WTC11 (cell line): Measurements from ENCODE around the gene JMY. TPM values are rescaled to one million over a fixed set of nuclear protein-coding genes. Genes with fewer than 3 reads are reported as not detected.

Source experiments
- ATAC-seq: fragments of 200-7000 bp; cut with Tn5 transposase; 2 replicates; pipeline ENCODE4 v1.10.0; 2021; ENCODE audit warnings: mild to moderate bottlenecking, moderate library complexity
- CTCF ChIA-PET: fragments of 300-600 bp; sonication (Branson Sonifier 250); formaldehyde crosslinking; loops from one replicate; lab custom pipeline; 2021; ENCODE audit warnings: antibody characterized with exemption; lab: Charles Lee
- POLR2A ChIA-PET: fragments of 350-600 bp; sonication (Branson Sonifier 250); formaldehyde crosslinking; loops from one replicate; lab custom pipeline; 2021; ENCODE audit warnings: antibody characterized with exemption; lab: Charles Lee
- DNase-seq: peaks from one replicate; pipeline ENCODE4 v3.0.0; 2021; ENCODE audit warnings: low spot score
- H3K27ac Mint-ChIP-seq: 2 replicates; pipeline ENCODE4 v1.8.0; 2021; ENCODE audit warnings: mixed read lengths
- H3K27me3 Mint-ChIP-seq: 2 replicates; pipeline ENCODE4 v1.8.0; 2021; ENCODE audit warnings: low read depth, mild to moderate bottlenecking, moderate library complexity, mixed read lengths
- H3K36me3 Mint-ChIP-seq: 2 replicates; pipeline ENCODE4 v1.8.0; 2021; ENCODE audit warnings: mixed read lengths
- H3K4me1 Mint-ChIP-seq: 2 replicates; pipeline ENCODE4 v1.8.0; 2022; ENCODE audit warnings: mixed read lengths
- H3K4me3 Mint-ChIP-seq: 2 replicates; pipeline ENCODE4 v1.8.0; 2021; ENCODE audit warnings: mild to moderate bottlenecking, moderate library complexity, mixed read lengths
- H3K9me3 Mint-ChIP-seq: 2 replicates; pipeline ENCODE4 v1.8.0; 2021; ENCODE audit warnings: mixed read lengths
- ATF1 ChIP-seq: sonication (generic); formaldehyde crosslinking; IDR thresholded peaks from 2 replicates; pipeline ENCODE4 v1.8.1; 2023; ENCODE audit warnings: mild to moderate bottlenecking, moderate library complexity, missing genetic modification reagents
- CREM ChIP-seq: sonication (generic); formaldehyde crosslinking; IDR thresholded peaks from 2 replicates; pipeline ENCODE4 v1.8.1; 2022; ENCODE audit warnings: mild to moderate bottlenecking, missing genetic modification reagents, moderate library complexity
- EMX1 ChIP-seq: fragments of 250-450 bp; sonication (Bioruptor Pico); IDR thresholded peaks from 2 replicates; pipeline ENCODE4 v1.8.0; 2021; ENCODE audit warnings: mild to moderate bottlenecking
- ESRRA ChIP-seq: sonication (generic); formaldehyde crosslinking; IDR thresholded peaks from 2 replicates; pipeline ENCODE4 v1.8.1; 2022; ENCODE audit warnings: mild to moderate bottlenecking, missing genetic modification reagents, borderline replicate concordance
- ETV6 ChIP-seq: sonication (generic); formaldehyde crosslinking; IDR thresholded peaks from 2 replicates; pipeline ENCODE4 v1.8.1; 2022; ENCODE audit warnings: mild to moderate bottlenecking, missing genetic modification reagents
- FOXP1 ChIP-seq: sonication (generic); formaldehyde crosslinking; IDR thresholded peaks from 2 replicates; pipeline ENCODE4 v1.8.0; 2022; ENCODE audit warnings: missing genetic modification reagents, mild to moderate bottlenecking, moderate library complexity, borderline replicate concordance
- MLX ChIP-seq: sonication (generic); formaldehyde crosslinking; IDR thresholded peaks from 2 replicates; pipeline ENCODE4 v1.8.1; 2023; ENCODE audit warnings: mild to moderate bottlenecking, missing genetic modification reagents, moderate library complexity
- OVOL2 ChIP-seq: fragments of 250-450 bp; sonication (Bioruptor Pico); IDR thresholded peaks from 2 replicates; pipeline ENCODE4 v1.9.0; 2021; ENCODE audit warnings: mild to moderate bottlenecking, borderline replicate concordance
- SMAD3 ChIP-seq: sonication (generic); formaldehyde crosslinking; IDR thresholded peaks from 2 replicates; pipeline ENCODE4 v1.8.0; 2022; ENCODE audit warnings: missing genetic modification reagents, mild to moderate bottlenecking, borderline replicate concordance
- SOX15 ChIP-seq: fragments of 250-450 bp; sonication (Bioruptor Pico); IDR thresholded peaks from 2 replicates; pipeline ENCODE4 v1.9.0; 2021; ENCODE audit warnings: mild to moderate bottlenecking
- SP1 ChIP-seq: sonication (generic); formaldehyde crosslinking; conservative IDR thresholded peaks from 2 replicates; pipeline ENCODE4 v1.8.1; 2022; ENCODE audit warnings: missing genetic modification reagents
- TEAD1 ChIP-seq: sonication (generic); formaldehyde crosslinking; IDR thresholded peaks from 2 replicates; pipeline ENCODE4 v1.8.0; 2022; ENCODE audit warnings: mild to moderate bottlenecking, missing genetic modification reagents
- ZNF138 ChIP-seq: sonication (generic); formaldehyde crosslinking; conservative IDR thresholded peaks from 2 replicates; pipeline ENCODE4 v1.8.1; 2022; ENCODE audit warnings: mild to moderate bottlenecking, moderate library complexity, missing genetic modification reagents
- ZNF317 ChIP-seq: sonication (generic); formaldehyde crosslinking; IDR thresholded peaks from 2 replicates; pipeline ENCODE4 v1.8.1; 2023; ENCODE audit warnings: low read depth, mild to moderate bottlenecking, moderate library complexity, missing genetic modification reagents, borderline replicate concordance
- ZSCAN18 ChIP-seq: fragments of 250-450 bp; sonication (Bioruptor Pico); IDR thresholded peaks from 2 replicates; pipeline ENCODE4 v2.1.2; 2022; ENCODE audit warnings: mild to moderate bottlenecking, moderate library complexity
- total RNA-seq: library from RNA; stranded (reverse); gene quantifications from 3 replicates; pipeline ENCODE4 v1.2.3, GENCODE V29; 2021
- TF ChIP-seq, protein P1 (sequence below): sonication (generic); formaldehyde crosslinking; IDR thresholded peaks from 2 replicates; pipeline ENCODE4 v1.8.1; 2022; ENCODE audit warnings: mild to moderate bottlenecking, moderate library complexity, missing genetic modification reagents
- TF ChIP-seq, protein P2 (sequence below): sonication (generic); formaldehyde crosslinking; IDR thresholded peaks from 2 replicates; pipeline ENCODE4 v1.8.1; 2022; ENCODE audit warnings: mild to moderate bottlenecking, missing genetic modification reagents, moderate library complexity, borderline replicate concordance
- TF ChIP-seq, protein P3 (sequence below): sonication (generic); formaldehyde crosslinking; IDR thresholded peaks from 2 replicates; pipeline ENCODE4 v1.8.1; 2023; ENCODE audit warnings: mild to moderate bottlenecking, missing genetic modification reagents, borderline replicate concordance
- TF ChIP-seq, protein P4 (sequence below): sonication (generic); formaldehyde crosslinking; IDR thresholded peaks from 2 replicates; pipeline ENCODE4 v1.8.1; 2023; ENCODE audit warnings: mild to moderate bottlenecking, missing genetic modification reagents, moderate library complexity
- TF ChIP-seq, protein P5 (sequence below): sonication (generic); formaldehyde crosslinking; IDR thresholded peaks from 2 replicates; pipeline ENCODE4 v1.8.0; 2023; ENCODE audit warnings: missing genetic modification reagents, mild to moderate bottlenecking, borderline replicate concordance

Gene JMY
- total RNA-seq, 1 experiment from 2014 or later = 12.4 TPM

DNA sequence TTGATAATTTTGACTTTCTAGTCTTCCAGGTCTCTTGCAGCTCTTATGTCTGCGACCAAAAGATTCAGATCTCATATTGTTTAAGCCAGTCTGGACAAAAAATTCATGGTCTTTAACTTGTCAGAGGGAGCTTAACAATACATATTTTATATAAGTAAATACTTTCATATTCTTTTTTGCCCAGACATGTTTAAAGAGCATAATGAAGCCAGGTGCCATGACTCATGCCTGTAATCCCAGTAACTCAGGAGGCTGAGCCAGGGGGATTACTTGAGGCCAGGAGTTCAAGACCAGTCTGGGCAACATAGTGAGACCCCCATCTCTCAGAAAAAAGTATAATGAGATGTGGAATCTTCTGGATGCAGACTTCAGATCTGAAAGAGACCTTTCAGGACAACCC lies 69.8 kb downstream of the JMY start:
- H3K9me3 Mint-ChIP-seq = no peaks in the 10 kb centered on the region
- no peak for TF ChIP-seq ZNF138
- TF ChIP-seq MLX (CRISPR knock-in tag) = no peak
- no peak for TF ChIP-seq SOX15 (CRISPR knock-in tag)
- no peak for TF ChIP-seq CREM (CRISPR knock-in tag)
- TF ChIP-seq OVOL2 = no peak
- TF ChIP-seq ESRRA (CRISPR knock-in tag) = no peak
- no peak for TF ChIP-seq ATF1 (CRISPR knock-in tag)
- TF ChIP-seq, protein P1, sequence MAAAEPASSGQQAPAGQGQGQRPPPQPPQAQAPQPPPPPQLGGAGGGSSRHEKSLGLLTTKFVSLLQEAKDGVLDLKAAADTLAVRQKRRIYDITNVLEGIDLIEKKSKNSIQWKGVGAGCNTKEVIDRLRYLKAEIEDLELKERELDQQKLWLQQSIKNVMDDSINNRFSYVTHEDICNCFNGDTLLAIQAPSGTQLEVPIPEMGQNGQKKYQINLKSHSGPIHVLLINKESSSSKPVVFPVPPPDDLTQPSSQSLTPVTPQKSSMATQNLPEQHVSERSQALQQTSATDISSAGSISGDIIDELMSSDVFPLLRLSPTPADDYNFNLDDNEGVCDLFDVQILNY (CRISPR knock-in tag) = no peak
- TF ChIP-seq EMX1 = no peak
- no peak for TF ChIP-seq SP1 (CRISPR knock-in tag)
- TF ChIP-seq, protein P2, sequence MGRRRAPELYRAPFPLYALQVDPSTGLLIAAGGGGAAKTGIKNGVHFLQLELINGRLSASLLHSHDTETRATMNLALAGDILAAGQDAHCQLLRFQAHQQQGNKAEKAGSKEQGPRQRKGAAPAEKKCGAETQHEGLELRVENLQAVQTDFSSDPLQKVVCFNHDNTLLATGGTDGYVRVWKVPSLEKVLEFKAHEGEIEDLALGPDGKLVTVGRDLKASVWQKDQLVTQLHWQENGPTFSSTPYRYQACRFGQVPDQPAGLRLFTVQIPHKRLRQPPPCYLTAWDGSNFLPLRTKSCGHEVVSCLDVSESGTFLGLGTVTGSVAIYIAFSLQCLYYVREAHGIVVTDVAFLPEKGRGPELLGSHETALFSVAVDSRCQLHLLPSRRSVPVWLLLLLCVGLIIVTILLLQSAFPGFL (CRISPR knock-in tag) = no peak
- TF ChIP-seq ZNF317 (CRISPR knock-in tag) = no peak
- TF ChIP-seq, protein P3, sequence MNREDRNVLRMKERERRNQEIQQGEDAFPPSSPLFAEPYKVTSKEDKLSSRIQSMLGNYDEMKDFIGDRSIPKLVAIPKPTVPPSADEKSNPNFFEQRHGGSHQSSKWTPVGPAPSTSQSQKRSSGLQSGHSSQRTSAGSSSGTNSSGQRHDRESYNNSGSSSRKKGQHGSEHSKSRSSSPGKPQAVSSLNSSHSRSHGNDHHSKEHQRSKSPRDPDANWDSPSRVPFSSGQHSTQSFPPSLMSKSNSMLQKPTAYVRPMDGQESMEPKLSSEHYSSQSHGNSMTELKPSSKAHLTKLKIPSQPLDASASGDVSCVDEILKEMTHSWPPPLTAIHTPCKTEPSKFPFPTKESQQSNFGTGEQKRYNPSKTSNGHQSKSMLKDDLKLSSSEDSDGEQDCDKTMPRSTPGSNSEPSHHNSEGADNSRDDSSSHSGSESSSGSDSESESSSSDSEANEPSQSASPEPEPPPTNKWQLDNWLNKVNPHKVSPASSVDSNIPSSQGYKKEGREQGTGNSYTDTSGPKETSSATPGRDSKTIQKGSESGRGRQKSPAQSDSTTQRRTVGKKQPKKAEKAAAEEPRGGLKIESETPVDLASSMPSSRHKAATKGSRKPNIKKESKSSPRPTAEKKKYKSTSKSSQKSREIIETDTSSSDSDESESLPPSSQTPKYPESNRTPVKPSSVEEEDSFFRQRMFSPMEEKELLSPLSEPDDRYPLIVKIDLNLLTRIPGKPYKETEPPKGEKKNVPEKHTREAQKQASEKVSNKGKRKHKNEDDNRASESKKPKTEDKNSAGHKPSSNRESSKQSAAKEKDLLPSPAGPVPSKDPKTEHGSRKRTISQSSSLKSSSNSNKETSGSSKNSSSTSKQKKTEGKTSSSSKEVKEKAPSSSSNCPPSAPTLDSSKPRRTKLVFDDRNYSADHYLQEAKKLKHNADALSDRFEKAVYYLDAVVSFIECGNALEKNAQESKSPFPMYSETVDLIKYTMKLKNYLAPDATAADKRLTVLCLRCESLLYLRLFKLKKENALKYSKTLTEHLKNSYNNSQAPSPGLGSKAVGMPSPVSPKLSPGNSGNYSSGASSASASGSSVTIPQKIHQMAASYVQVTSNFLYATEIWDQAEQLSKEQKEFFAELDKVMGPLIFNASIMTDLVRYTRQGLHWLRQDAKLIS = no peak
- TF ChIP-seq, protein P4, sequence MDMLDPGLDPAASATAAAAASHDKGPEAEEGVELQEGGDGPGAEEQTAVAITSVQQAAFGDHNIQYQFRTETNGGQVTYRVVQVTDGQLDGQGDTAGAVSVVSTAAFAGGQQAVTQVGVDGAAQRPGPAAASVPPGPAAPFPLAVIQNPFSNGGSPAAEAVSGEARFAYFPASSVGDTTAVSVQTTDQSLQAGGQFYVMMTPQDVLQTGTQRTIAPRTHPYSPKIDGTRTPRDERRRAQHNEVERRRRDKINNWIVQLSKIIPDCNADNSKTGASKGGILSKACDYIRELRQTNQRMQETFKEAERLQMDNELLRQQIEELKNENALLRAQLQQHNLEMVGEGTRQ = no peak
- TF ChIP-seq ZSCAN18 (CRISPR knock-in tag) = no peak
- no peak for TF ChIP-seq TEAD1 (CRISPR knock-in tag)
- TF ChIP-seq, protein P5, sequence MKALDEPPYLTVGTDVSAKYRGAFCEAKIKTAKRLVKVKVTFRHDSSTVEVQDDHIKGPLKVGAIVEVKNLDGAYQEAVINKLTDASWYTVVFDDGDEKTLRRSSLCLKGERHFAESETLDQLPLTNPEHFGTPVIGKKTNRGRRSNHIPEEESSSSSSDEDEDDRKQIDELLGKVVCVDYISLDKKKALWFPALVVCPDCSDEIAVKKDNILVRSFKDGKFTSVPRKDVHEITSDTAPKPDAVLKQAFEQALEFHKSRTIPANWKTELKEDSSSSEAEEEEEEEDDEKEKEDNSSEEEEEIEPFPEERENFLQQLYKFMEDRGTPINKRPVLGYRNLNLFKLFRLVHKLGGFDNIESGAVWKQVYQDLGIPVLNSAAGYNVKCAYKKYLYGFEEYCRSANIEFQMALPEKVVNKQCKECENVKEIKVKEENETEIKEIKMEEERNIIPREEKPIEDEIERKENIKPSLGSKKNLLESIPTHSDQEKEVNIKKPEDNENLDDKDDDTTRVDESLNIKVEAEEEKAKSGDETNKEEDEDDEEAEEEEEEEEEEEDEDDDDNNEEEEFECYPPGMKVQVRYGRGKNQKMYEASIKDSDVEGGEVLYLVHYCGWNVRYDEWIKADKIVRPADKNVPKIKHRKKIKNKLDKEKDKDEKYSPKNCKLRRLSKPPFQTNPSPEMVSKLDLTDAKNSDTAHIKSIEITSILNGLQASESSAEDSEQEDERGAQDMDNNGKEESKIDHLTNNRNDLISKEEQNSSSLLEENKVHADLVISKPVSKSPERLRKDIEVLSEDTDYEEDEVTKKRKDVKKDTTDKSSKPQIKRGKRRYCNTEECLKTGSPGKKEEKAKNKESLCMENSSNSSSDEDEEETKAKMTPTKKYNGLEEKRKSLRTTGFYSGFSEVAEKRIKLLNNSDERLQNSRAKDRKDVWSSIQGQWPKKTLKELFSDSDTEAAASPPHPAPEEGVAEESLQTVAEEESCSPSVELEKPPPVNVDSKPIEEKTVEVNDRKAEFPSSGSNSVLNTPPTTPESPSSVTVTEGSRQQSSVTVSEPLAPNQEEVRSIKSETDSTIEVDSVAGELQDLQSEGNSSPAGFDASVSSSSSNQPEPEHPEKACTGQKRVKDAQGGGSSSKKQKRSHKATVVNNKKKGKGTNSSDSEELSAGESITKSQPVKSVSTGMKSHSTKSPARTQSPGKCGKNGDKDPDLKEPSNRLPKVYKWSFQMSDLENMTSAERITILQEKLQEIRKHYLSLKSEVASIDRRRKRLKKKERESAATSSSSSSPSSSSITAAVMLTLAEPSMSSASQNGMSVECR (CRISPR knock-in tag) = no peak
- no peak for TF ChIP-seq SMAD3 (CRISPR knock-in tag)
- no peak for TF ChIP-seq ETV6 (CRISPR knock-in tag)
- no peak for TF ChIP-seq FOXP1 (CRISPR knock-in tag)
- CTCF ChIA-PET = interaction anchor here (1.0 kb wide), 1 partner anchor 9 kb away, joined by 3 read pairs; no protein-coding TSS in a partner anchor
- H3K27ac Mint-ChIP-seq = no peak overlapping the region
- H3K27me3 Mint-ChIP-seq = no peaks in the 10 kb centered on the region
- POLR2A ChIA-PET = no interaction called here
- ATAC-seq (no peak), DNase-seq (no peak)
- no peaks in the 10 kb centered on the region for H3K4me1 Mint-ChIP-seq
- no peak overlapping the region for H3K4me3 Mint-ChIP-seq
- peaks cover 19% of the 10 kb centered on the region for H3K36me3 Mint-ChIP-seq
